BE2C (cell line): ENCODE results near the gene RASA3.

Source experiments
- DNase-seq: peaks from one replicate; pipeline ENCODE4 v3.0.0-alpha.2; 2020
- H3K27me3 ChIP-seq: fragments of 250-450 bp; sonication (Bioruptor Pico); 2 replicates; pipeline ENCODE4 v1.5.1; 2020; ENCODE audit warnings: mild to moderate bottlenecking
- H3K36me3 ChIP-seq: fragments of 250-450 bp; sonication (Bioruptor Pico); 2 replicates; pipeline ENCODE4 v1.5.1; 2020; ENCODE audit warnings: mild to moderate bottlenecking
- H3K4me1 ChIP-seq: fragments of 250-450 bp; sonication (Bioruptor Pico); 2 replicates; pipeline ENCODE4 v1.5.1; 2020
- H3K4me3 ChIP-seq: 2 replicates; pipeline ENCODE4 v1.5.1; 2011; ENCODE audit warnings: low read depth, low read length
- H3K9me3 ChIP-seq: fragments of 250-450 bp; sonication (Bioruptor Pico); 2 replicates; pipeline ENCODE4 v1.5.1; 2020
- CTCF ChIP-seq: IDR thresholded peaks from 2 replicates; pipeline ENCODE4 v1.5.1; 2012; ENCODE audit warnings: mild to moderate bottlenecking, low read depth, low read length

The RASA3 gene

GRCh38 chr13:114173745-114174144 lies 41.3 kb upstream of the RASA3 start:
- no peak for TF ChIP-seq CTCF
- Histone ChIP-seq H3K9me3 (no peaks in the 10 kb centered on the region), H3K4me3 (no peak overlapping the region), H3K36me3 (peaks cover 3% of the 10 kb centered on the region; the same call in 1 of the 2 replicates), H3K4me1 (no peaks in the 10 kb centered on the region), H3K27me3 (no peaks in the 10 kb centered on the region)
- DNase-seq: no peak

GRCh38 chr13:114173272-114173671 lies 40.8 kb upstream of the RASA3 start:
- TF ChIP-seq CTCF: no peak
- Histone ChIP-seq H3K27me3 (no peaks in the 10 kb centered on the region), H3K9me3 (no peaks in the 10 kb centered on the region), H3K4me3 (no peak overlapping the region), H3K4me1 (no peaks in the 10 kb centered on the region), H3K36me3 (peaks cover 3% of the 10 kb centered on the region; the same call in 1 of the 2 replicates)
- no peak for DNase-seq

DNA sequence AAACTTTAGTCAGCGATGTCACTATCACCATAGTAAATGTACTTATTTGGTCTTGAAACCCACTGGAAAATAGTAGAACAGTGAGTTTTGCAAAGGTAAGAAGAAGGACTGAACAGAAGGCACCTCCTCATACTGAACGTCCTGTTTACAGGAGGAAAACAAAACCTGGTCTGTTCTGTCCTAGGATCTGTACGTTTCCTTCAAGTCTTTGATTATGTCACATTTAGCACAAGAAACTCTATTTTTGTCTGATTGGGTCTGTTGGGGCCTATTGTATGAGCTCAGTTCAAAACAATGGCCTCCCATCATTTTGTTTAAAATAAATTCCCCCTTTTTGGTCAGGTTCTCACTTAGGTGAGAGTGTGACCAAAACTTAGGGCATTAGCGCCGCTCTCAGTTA lies 35.5 kb upstream of the RASA3 start:
- Histone ChIP-seq H3K36me3 (no peaks in the 10 kb centered on the region), H3K9me3 (no peaks in the 10 kb centered on the region), H3K27me3 (no peaks in the 10 kb centered on the region), H3K4me1 (peaks cover 5% of the 10 kb centered on the region; the same call in 1 of the 2 replicates), H3K4me3 (no peak overlapping the region)
- DNase-seq: no peak
- no peak for TF ChIP-seq CTCF

DNA sequence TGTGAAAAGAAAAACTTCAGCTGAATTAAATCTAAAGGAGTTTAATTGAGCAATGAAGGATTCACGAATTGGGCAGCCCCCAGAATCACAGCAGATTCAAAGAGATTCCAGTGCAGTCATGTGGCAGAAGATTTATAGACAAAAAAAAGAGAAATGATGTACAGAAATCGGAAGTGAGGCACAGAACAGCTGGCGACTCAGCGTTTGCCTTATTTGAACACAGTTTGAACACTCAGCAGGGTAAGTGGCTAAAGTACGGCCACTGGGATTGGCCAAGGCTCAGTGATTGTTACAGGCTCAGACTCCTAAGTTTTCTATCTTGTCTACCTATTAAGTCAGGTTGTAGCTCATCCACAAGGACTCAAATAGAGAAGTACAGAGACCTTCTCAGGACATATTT lies 35.0 kb upstream of the RASA3 start:
- TF ChIP-seq CTCF: no peak
- DNase-seq: no peak
- Histone ChIP-seq H3K9me3 (no peaks in the 10 kb centered on the region), H3K27me3 (no peaks in the 10 kb centered on the region), H3K4me3 (no peak overlapping the region), H3K36me3 (no peaks in the 10 kb centered on the region), H3K4me1 (peaks cover 5% of the 10 kb centered on the region; the same call in 1 of the 2 replicates)

GRCh38 chr13:114166381-114167131 lies 34.1 kb upstream of the RASA3 start:
- H3K9me3 ChIP-seq: no peaks in the 10 kb centered on the region
- no peaks in the 10 kb centered on the region for H3K27me3 ChIP-seq
- no peak overlapping the region for H3K4me3 ChIP-seq
- no peak for TF ChIP-seq CTCF
- no peaks in the 10 kb centered on the region for H3K36me3 ChIP-seq
- H3K4me1 ChIP-seq: peaks cover 5% of the 10 kb centered on the region; the same call in 1 of the 2 replicates
- no peak for DNase-seq

DNA sequence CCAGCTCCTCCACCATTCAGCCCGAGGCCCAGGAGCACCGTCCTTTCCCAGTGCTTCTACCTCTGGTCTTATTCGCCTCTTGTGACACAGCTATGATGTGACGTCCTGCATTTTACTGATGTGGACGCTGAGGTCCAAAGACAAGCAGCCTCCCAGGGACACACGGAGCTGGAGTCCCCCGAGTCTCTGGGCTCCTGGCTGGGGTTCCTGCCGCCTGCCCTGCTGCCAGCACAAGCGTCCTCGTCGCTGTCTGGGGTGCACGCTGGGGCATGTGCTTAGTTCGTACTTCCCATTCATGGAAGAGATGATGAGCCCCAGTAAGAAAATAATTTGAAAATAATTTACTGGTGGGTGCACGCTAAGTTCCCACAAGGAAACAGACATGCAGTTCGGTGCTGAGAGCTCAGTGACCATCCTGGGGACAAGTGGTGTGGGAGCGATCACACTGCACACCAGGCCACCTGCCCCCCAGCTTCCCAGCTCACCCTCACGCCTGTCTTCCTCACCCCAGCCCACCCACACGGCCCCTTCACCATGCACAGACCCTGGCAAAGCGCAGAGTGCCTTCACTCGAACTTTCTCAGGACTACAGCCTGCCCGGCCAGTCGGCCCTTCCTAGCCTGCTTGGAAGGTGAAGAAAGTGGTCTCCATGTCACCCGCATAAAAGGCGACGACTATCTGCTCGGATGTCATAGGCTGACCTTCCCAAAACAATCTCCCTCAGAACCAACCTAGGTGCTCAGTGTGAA lies 32.4 kb upstream of the RASA3 start:
- H3K4me1 ChIP-seq: peaks cover 5% of the 10 kb centered on the region; the same call in 1 of the 2 replicates
- no peaks in the 10 kb centered on the region for H3K36me3 ChIP-seq
- H3K4me3 ChIP-seq: no peak overlapping the region
- H3K9me3 ChIP-seq: no peaks in the 10 kb centered on the region
- H3K27me3 ChIP-seq: no peaks in the 10 kb centered on the region
- DNase-seq: no peak
- TF ChIP-seq CTCF: no peak
